ENCODE measurements around the gene PLEKHG4B. TPM values are rescaled to one million over a fixed set of nuclear protein-coding genes. Genes with fewer than 3 reads are reported as not detected.

Gene PLEKHG4B
- total RNA-seq, 1 donor, result under 0.01 TPM

DNA sequence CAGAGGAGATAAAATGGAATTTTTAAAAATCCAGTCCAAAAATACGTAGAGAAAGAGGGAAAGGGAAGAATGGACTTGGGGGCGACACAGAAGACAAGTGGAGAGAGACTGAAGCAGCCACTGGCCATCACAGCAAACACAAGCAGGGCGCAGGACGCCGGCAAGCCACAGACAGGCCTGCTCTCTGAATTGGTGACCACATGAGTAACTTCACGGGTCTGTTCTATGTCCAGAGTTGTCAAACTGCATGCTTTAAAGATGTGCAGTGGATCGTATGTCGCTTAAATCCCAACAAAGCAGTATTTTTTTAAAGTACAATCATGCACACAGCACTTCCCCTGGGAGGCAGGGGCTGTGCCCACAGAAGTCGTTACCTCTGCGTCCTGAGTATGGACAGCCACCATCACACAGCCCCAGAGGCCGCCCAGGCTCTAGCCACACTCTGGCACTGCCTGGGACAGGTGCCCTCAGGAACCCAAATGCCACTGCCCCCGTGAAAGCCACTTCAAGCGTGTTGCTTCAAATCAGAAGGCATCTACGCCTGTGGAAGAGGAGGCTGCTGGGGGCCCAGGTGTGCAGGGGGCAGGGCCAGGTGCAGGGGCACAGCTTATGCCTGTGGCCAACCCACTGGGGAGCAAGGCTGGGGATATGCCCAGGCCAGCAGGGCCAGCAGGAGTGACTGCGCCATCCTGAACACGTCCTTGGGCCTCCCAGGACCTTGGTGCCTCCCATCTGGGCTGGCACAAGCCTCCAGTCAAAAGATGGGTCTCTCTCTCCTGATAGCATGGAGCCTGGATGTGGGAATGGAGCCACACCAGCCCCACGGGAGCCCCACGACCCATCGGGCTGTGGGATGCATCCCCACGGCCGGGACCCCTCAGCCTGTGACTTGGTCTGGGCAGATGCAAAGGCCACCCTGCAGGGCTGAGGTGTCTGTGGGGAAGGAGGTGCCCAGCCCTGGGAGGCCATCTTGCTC is 93.4 kb downstream of the PLEKHG4B start:
- Histone ChIP-seq H3K9me3 (ENCODE audit: low read depth, low read length) (no peaks in the 10 kb centered on the region), H3K27me3 (ENCODE audit: insufficient read depth, low read length) (no peaks in the 10 kb centered on the region), H3K4me3 (ENCODE audit: low read length) (no peak overlapping the region), H3K4me1 (ENCODE audit: insufficient read depth, low read length) (peaks cover 4% of the 10 kb centered on the region)

DNA sequence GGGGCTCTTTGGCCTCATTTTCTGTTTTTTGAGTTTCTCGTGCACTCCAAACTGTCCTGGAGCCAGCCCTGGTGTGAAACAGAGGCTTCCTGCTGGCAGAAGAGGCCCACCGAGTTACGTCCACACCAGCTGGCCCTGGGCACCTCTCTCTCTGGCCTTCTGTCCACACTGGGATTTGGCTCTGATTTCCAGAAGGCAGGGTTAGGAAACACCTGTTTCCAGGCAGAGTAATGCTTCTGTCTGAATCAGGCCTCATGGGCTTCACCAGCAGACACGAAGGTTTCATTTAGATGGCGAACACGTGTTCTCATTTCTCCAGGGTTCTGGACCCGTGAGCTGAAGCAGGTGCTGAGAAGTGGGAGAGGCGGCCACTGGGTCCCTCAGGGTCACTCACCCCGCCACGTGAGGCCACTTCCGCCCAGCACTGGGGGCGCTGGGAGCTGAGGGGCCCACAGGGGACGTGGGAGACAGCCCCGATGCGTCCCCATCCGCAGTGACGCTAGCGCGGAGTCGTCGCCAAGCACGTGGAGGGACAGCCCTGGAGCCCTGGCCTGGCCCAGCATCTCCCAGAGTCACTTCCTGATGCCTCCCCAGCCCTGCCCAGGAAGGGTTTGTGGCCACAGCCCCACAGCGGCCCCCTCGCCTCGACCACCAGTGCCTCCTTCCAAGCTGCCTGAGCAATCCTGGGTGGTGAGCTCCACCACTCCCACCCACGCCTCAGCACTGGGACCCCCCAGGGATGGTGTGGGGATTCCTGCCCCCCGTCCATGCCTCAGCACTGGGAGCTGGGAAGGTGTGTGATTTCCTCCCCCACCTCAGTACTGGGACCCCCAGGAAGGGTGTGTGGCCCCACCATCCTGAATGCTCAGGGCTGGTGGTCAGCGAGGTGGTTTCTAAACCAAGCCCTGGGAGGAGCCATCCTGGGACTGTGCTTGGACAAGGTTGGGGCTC is 94.4 kb downstream of the PLEKHG4B start:
- Histone ChIP-seq H3K4me3 (ENCODE audit: low read length) (no peak overlapping the region), H3K27me3 (ENCODE audit: insufficient read depth, low read length) (no peaks in the 10 kb centered on the region), H3K9me3 (ENCODE audit: low read depth, low read length) (no peaks in the 10 kb centered on the region), H3K4me1 (ENCODE audit: insufficient read depth, low read length) (peaks cover 4% of the 10 kb centered on the region)

DNA sequence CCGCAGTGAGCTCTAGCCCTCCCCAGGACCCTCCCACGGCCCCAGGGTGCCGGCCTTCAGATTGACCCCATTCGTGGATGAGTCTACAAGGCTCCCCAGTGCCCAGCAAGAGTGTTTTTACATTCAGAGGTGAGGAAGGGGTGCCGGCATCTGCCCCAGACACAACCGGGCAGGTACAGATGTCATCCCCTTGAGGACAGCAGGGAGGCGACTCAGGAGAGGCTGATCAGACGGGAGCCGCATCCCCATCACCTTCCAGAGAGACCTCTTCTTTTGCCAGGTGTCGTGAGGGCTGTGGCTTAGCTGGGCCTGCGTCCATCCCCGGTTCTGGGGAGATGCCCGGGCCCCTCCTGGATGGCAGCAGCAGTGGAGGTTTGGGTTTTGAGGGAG is 95.1 kb downstream of the PLEKHG4B start:
- peaks cover 4% of the 10 kb centered on the region for H3K4me1 ChIP-seq (ENCODE audit: insufficient read depth, low read length)
- no peak overlapping the region for H3K4me3 ChIP-seq (ENCODE audit: low read length)
- no peaks in the 10 kb centered on the region for H3K9me3 ChIP-seq (ENCODE audit: low read depth, low read length)
- H3K27me3 ChIP-seq (ENCODE audit: insufficient read depth, low read length), result no peaks in the 10 kb centered on the region

DNA sequence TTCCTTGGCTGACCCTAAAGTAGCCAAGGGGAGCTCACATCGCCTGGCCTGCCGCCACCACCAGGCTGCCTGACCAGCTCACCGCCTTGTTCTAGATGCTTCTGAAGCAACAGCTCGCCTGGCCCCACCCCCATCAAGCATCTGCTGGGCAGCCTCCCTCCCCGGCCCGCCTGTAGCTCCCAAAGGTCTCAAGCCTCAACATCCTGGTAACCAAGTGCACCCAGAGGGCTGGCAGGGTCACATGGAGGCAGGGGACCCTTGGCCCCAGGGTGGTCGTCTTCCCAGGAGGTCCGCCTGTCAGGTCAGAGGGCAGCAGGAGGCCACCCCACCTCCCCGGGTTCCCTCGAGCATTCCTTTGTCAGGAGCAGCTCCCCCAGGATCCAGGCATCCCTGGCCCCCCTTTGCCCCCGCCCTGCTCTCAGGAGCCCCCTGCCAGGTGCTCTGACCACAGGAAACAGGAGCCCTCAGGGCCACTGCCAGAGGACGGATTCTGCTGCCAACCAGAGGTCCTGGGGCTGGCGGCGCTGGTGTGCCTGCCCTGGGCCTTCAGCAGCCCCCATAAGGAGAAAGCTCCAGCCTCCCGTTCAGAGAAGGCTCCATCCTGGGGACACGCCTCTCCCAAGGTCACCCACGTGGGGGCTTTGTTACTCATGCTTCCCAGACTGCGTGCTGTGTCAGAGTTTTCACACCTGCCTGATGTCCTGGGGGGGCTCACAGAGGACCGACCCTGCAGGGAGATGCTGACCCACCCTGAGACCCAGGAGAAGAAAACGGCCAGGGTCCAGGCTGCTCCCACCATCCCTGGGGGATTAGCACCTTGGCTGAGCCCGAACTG is 95.9 kb downstream of the PLEKHG4B start:
- peaks cover 4% of the 10 kb centered on the region for H3K4me1 ChIP-seq (ENCODE audit: insufficient read depth, low read length)

DNA sequence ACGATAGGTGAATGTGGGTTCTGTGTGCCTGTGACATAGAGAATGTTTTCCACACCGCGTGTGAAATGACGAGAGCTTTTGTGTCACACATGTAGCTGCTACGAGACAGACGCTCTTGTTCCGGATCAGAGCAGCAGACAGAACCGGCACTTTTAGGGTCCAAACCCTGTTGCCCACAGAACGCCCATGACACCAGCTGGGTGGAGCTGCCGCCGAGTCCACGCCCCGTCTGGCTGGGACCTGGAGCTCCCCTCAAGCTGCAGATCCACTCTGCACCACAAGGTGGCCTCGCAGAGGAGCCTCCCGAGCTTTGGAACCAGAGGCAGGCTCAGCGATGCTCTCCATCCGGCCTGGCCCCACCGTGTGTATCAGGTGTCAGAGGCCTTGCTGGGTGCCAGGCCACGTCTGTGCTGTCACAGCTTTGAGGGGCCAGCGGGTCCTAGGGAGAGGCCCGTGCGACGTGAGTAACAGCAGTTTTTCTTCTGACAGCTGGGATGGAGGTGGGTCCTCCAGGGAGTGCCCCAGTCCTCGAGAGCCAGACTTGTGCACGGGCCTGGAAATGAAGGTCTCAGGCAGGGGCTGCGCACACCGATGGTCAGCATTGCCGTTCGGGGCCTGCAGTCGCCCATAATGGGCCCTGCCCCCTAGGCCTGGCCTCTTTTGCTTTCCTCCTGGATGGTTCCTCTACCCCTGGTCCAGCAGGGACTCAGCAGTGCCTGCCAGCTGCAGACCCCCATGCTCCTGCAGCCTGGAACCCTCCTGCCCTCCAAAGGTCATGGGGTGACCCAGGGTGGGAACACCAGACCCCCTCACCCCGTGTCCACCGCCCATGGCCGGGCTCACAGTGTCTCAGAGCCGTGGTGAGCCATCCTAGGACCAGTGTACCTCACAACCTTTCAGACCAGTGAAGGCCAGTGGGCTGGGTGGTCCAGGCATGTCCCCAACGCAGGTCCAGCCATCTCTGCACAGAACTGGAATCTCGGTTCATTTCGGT is 96.8 kb downstream of the PLEKHG4B start:
- Histone ChIP-seq H3K4me3 (ENCODE audit: low read length) (no peak overlapping the region), H3K4me1 (ENCODE audit: insufficient read depth, low read length) (peaks cover 4% of the 10 kb centered on the region), H3K9me3 (ENCODE audit: low read depth, low read length) (no peaks in the 10 kb centered on the region), H3K27me3 (ENCODE audit: insufficient read depth, low read length) (no peaks in the 10 kb centered on the region)

More for the DNA sequence above, 95.9 kb downstream of the PLEKHG4B start:
- no peak overlapping the region for H3K4me3 ChIP-seq (ENCODE audit: low read length)
- no peaks in the 10 kb centered on the region for H3K27me3 ChIP-seq (ENCODE audit: insufficient read depth, low read length)
- H3K9me3 ChIP-seq (ENCODE audit: low read depth, low read length), result no peaks in the 10 kb centered on the region

DNA sequence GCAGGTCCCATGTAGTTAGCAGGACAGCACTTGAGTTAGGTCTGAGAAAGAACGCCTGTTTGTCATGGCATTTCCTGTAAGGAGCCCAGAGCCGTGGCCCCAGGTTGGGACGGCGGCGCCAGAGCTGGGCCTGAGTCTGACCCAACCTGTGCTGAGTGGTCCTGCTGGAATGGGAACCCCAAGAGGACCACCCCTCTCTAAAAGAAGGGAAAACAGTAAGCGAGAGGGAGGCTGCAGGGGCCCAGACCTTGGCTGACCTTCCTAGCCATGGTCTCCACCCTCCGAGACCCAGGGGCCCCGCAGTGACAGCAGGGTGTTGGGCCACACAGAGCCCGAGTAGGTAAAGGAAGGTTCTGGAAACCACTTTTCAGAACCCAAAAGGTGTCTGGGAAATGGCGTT is 97.5 kb downstream of the PLEKHG4B start:
- Histone ChIP-seq H3K9me3 (ENCODE audit: low read depth, low read length) (no peaks in the 10 kb centered on the region), H3K4me1 (ENCODE audit: insufficient read depth, low read length) (peaks cover 4% of the 10 kb centered on the region), H3K27me3 (ENCODE audit: insufficient read depth, low read length) (no peaks in the 10 kb centered on the region), H3K4me3 (ENCODE audit: low read length) (no peak overlapping the region)

DNA sequence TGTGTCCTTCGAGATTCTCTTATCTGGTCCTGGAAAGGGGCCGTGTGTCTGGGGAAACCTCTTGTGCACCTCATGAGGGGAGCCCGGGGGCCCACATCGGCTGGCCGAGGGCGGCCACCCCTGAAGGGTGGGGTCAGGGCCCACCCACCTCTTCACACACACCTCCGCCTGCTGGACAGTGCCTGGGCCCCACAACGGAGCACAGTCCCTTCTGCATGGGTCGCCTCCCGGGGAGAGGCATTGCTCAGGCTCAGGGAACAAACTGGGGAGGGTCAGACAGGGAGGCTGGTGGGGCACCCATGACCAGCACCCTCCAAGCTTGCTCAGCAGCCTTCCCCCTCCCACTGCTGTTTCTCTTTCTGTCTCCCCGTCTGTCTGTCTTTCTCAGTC is 98.0 kb downstream of the PLEKHG4B start:
- no peak overlapping the region for H3K4me3 ChIP-seq (ENCODE audit: low read length)
- H3K9me3 ChIP-seq (ENCODE audit: low read depth, low read length), result no peaks in the 10 kb centered on the region
- no peaks in the 10 kb centered on the region for H3K27me3 ChIP-seq (ENCODE audit: insufficient read depth, low read length)
- peaks cover 4% of the 10 kb centered on the region for H3K4me1 ChIP-seq (ENCODE audit: insufficient read depth, low read length)

DNA sequence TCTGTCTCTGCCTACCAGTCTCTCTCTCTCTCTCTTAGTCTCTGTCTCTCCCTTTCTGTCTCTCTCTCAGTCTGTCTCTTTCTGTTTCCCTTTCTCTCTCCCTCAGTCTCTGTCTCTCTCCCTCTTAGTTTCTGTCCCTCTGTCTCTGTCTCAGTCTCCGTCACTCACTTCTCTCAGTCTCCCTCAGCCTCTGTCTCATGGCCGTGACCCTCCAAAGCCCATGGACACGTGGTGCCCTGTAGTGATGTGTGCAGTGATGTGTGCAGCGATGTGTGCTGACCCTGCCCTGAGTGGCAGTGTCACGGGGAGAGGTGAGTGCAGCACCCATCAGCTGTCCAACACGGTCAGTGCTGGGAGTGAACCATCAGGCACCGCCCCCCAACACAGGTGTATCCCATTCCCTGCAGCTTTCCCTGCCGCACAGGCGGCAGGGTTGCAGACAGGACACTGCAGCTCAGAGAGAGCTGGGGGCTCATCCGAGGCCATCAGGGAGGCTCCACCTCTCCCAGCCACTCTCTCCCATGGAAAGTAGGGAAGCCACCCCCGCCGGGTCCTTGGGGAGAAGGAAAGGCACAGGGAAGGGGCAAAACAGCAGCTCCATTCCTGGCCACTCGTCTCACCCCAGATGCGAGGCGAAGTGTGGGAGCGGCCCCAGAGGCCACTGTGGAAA is 98.5 kb downstream of the PLEKHG4B start:
- H3K4me3 ChIP-seq (ENCODE audit: low read length), result no peak overlapping the region
- peaks cover 4% of the 10 kb centered on the region for H3K4me1 ChIP-seq (ENCODE audit: insufficient read depth, low read length)
- no peaks in the 10 kb centered on the region for H3K27me3 ChIP-seq (ENCODE audit: insufficient read depth, low read length)
- H3K9me3 ChIP-seq (ENCODE audit: low read depth, low read length), result no peaks in the 10 kb centered on the region

DNA sequence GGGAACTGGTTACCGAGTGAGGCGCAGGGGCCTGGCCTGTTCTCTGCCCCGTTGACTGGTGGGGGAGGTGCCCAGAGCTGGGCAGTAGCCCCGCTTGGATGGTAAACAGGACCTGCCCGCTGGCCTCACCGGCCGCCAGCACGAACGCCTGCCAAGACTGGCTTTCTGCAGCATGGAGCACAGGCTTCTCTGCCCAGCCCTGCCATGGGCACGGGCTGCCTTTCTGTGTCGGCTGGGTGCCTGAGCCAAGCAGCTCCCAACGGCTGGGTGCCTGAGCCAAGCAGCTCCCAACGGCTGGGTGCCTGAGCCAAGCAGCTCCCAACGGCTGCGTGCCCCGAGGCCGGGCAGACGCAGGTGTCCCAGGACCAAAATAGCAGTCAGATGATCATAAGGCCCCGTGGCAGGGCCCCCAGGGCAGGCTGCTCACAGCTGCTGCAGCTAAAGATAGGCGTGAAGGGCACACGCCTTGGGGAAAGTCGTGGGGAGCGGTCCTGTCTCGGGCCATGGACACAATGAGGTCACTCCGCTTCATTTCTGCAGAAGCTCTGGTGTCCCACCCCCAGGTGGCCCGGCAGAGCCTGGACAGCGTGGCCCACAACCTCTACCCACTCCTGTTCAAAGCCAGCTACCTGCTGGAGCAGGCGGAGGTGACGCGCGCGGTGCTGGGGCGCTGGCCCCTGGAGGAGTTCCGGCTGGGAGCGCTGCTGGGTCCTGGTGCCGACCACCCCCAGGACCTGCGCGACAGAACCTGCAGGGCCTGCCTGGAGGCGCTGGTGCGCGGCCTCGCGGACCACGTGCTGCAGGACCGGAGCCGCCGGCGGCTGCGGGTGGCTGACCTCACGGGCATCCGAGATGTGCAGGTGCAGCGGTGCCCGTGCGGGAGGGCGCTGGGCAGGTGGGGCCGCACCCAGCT is 99.3 kb downstream of the PLEKHG4B start, which contains the start of gene LRRC14B:
TSS of gene LRRC14B (plus strand) at position 460 of the 913 bp plus-strand sequence. CDS start at position 504, 44 bp downstream.
- peaks cover 4% of the 10 kb centered on the region for H3K4me1 ChIP-seq (ENCODE audit: insufficient read depth, low read length)
- H3K27me3 ChIP-seq (ENCODE audit: insufficient read depth, low read length), result no peaks in the 10 kb centered on the region
- H3K4me3 ChIP-seq (ENCODE audit: low read length), result no peak within 1 kb of the TSS
- H3K9me3 ChIP-seq (ENCODE audit: low read depth, low read length), result no peaks in the 10 kb centered on the region

DNA sequence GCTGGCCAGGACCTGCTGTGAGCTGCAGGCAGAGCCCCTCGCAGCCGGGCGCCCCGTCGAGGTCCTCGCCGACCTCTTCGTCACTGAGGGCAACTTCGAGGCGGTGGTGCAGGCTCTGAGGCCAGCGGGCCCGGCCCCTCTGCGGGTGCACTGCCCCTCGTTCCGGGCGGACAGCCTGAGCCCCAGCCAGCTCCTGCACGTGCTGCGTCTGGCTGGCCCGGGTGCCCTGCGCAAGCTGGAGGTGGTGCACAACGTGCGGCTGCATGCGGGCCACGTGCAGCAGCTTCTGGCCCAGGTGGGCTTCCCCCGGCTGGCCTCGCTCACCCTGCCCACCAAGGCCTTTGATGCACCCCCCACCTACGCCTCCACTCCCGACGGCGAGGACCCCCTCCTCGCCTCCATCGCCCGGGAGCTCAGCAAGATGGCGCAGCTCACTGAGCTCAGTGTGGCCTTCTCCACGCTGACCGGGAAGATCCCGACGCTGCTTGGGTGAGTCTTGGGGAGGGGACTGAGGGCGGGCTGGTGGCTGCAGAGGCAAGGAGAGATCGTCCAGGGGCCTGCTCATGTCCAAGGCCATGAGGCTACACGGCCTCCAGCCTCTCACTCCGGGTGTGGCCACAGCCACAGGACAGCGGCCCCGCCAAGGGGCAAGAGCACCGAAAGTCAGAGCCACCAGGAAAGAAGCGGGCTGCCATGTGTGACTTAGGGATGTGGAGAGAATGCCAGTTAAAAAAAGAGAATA is 100.2 kb downstream of the PLEKHG4B start:
- H3K4me3 ChIP-seq (ENCODE audit: low read length), result no peak overlapping the region
- H3K4me1 ChIP-seq (ENCODE audit: insufficient read depth, low read length), result peaks cover 4% of the 10 kb centered on the region
- H3K9me3 ChIP-seq (ENCODE audit: low read depth, low read length), result no peaks in the 10 kb centered on the region
- no peaks in the 10 kb centered on the region for H3K27me3 ChIP-seq (ENCODE audit: insufficient read depth, low read length)

DNA sequence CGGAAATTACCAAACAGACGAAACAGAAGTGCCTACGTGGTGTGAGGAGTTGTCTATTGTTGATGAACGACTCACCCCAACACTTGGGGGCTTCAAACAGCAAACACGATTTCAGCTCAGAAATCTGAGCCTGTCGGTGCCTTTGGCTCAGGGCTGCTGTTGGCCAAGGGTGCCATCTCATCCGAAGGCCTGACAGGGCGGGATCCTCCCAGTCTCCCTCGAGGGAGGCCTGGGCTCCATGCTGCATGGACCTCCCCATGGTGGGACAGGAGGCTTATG is 100.7 kb downstream of the PLEKHG4B start:
- no peaks in the 10 kb centered on the region for H3K27me3 ChIP-seq (ENCODE audit: insufficient read depth, low read length)
- no peaks in the 10 kb centered on the region for H3K9me3 ChIP-seq (ENCODE audit: low read depth, low read length)
- H3K4me3 ChIP-seq (ENCODE audit: low read length), result no peak overlapping the region
- peaks cover 4% of the 10 kb centered on the region for H3K4me1 ChIP-seq (ENCODE audit: insufficient read depth, low read length)
